PFSK-1 (cell line): ENCODE data around the gene CLTRN.

ENCODE experiments used
- FOXP2 ChIP-seq: optimal IDR thresholded peaks from 2 replicates; pipeline ENCODE3; 2011; ENCODE audit warnings: borderline replicate concordance, control low read depth, inconsistent platforms; ENCODE audit not compliant: insufficient read depth; ENCODE audit errors: extremely low read length, extremely low read depth
- POLR2AphosphoS5 ChIP-seq: IDR thresholded peaks from 2 replicates; pipeline ENCODE4 v1.6.1; 2012; ENCODE audit warnings: low read depth, mild to moderate bottlenecking, control low read depth, low read length, moderate library complexity
- REST ChIP-seq, 2 experiments: IDR thresholded peaks; 2 replicates each; pipeline versions ENCODE4 v1.6.1 to v1.8.0; 2011 to 2012; ENCODE audit warnings: low read depth in 2 of 2, low read length in 2 of 2, control low read depth in 1 of 2, inconsistent platforms in 1 of 2, mild to moderate bottlenecking in 1 of 2, moderate library complexity in 1 of 2; ENCODE audit not compliant: insufficient read depth in 1 of 2
- SIN3A ChIP-seq: IDR thresholded peaks from 2 replicates; pipeline ENCODE4 v1.6.1; 2012; ENCODE audit warnings: mild to moderate bottlenecking, low read length, moderate library complexity, borderline replicate concordance; ENCODE audit not compliant: insufficient read depth
- TAF1 ChIP-seq: IDR thresholded peaks from 2 replicates; pipeline ENCODE4 v1.6.1; 2012; ENCODE audit warnings: low read length, control low read depth, borderline replicate concordance; ENCODE audit not compliant: insufficient read depth

Gene CLTRN

GRCh38 chrX:15683193-15683592, 18.6 kb upstream of the CLTRN start:
- TF ChIP-seq TAF1 (no peak), SIN3A (no peak)

GRCh38 chrX:15681433-15681832, 16.8 kb upstream of the CLTRN start:
- TF ChIP-seq REST (IDR thresholded peaks at IDR 0.05; ENCODE audit: insufficient read depth in 1 of 2, low read depth in 2 of 2, low read length in 2 of 2) (no peak), TAF1 (no peak), POLR2AphosphoS5 (no peak), FOXP2 (no peak), SIN3A (no peak)

- no peak for TF ChIP-seq FOXP2
- TF ChIP-seq TAF1, result no peak
- no peak for TF ChIP-seq REST (IDR thresholded peaks at IDR 0.05; ENCODE audit: insufficient read depth in 1 of 2, low read depth in 2 of 2, low read length in 2 of 2)
- TF ChIP-seq SIN3A, result no peak
- no peak for TF ChIP-seq POLR2AphosphoS5
These were observed 15.8 kb upstream of the CLTRN start for GRCh38 chrX:15680401-15680800.

- TF ChIP-seq SIN3A, result no peak
- no peak for TF ChIP-seq POLR2AphosphoS5
- TF ChIP-seq FOXP2, result no peak
These were observed 14.6 kb upstream of the CLTRN start for GRCh38 chrX:15679246-15679645.

GRCh38 chrX:15678339-15678738, 13.7 kb upstream of the CLTRN start:
- no peak for TF ChIP-seq REST (IDR thresholded peaks at IDR 0.05; ENCODE audit: insufficient read depth in 1 of 2, low read depth in 2 of 2, low read length in 2 of 2)
- TF ChIP-seq SIN3A, result no peak
- TF ChIP-seq FOXP2, result no peak
- no peak for TF ChIP-seq TAF1
- no peak for TF ChIP-seq POLR2AphosphoS5

- TF ChIP-seq FOXP2, result no peak
- TF ChIP-seq POLR2AphosphoS5, result no peak
- no peak for TF ChIP-seq REST (IDR thresholded peaks at IDR 0.05; ENCODE audit: insufficient read depth in 1 of 2, low read depth in 2 of 2, low read length in 2 of 2)
- TF ChIP-seq TAF1, result no peak
- no peak for TF ChIP-seq SIN3A
These were observed 12.3 kb upstream of the CLTRN start for GRCh38 chrX:15676886-15677285.
